NCI-H510A treated with DMSO at 0.1 percent for 48 hours (cell line): ENCODE results near the gene NUDT5.
"Not testable (repeated sequence)": the region's sequence is repeated elsewhere in the genome, so short reads cannot be mapped to it uniquely, and the experiment has no call there.

ENCODE experiments used
- DNase-seq: peaks from one replicate; lab custom pipeline; 2025; lab: John Stamatoyannopoulos, UW

NUDT5 gene

GRCh38 chr10:12202226-12202625 lies 6.5 kb upstream of the NUDT5 start:
- DNase-seq: no peak

- no peak for DNase-seq
These were observed 5.9 kb upstream of the NUDT5 start for GRCh38 chr10:12201543-12201942.

- no peak for DNase-seq
These were observed 5.2 kb upstream of the NUDT5 start for GRCh38 chr10:12200850-12201249.

GRCh38 chr10:12198156-12198555 lies 2.5 kb upstream of the NUDT5 start:
- no peak for DNase-seq

GRCh38 chr10:12196531-12197211 lies 980 bp upstream of the NUDT5 start:
- no peak for DNase-seq

GRCh38 chr10:12195281-12195602 lies 449 bp downstream of the NUDT5 start:
- no peak for DNase-seq

- no peak for DNase-seq
These were observed 879 bp downstream of the NUDT5 start for GRCh38 chr10:12194752-12195271.

GRCh38 chr10:12193193-12193592 lies 2.5 kb downstream of the NUDT5 start:
- DNase-seq: no peak

GRCh38 chr10:12191715-12192114 lies 4.0 kb downstream of the NUDT5 start:
- no peak for DNase-seq

- DNase-seq: no peak
These were observed 6.3 kb downstream of the NUDT5 start for GRCh38 chr10:12189426-12189825.

- no peak for DNase-seq
These were observed 7.0 kb downstream of the NUDT5 start for GRCh38 chr10:12188656-12189055.

- no peak for DNase-seq
These were observed 8.3 kb downstream of the NUDT5 start for GRCh38 chr10:12187321-12187905.

GRCh38 chr10:12186323-12186722 lies 9.4 kb downstream of the NUDT5 start:
- DNase-seq: no peak

GRCh38 chr10:12184165-12184564 lies 11.5 kb downstream of the NUDT5 start:
- no peak for DNase-seq

GRCh38 chr10:12181065-12181775 lies 14.5 kb downstream of the NUDT5 start:
- no peak for DNase-seq

GRCh38 chr10:12180221-12180974 lies 15.3 kb downstream of the NUDT5 start:
- DNase-seq: no peak

- no peak for DNase-seq
These were observed 16.0 kb downstream of the NUDT5 start for GRCh38 chr10:12179606-12180170.

- DNase-seq: no peak
These were observed 18.0 kb downstream of the NUDT5 start for GRCh38 chr10:12177642-12178041.

- DNase-seq: not testable (repeated sequence)
These were observed 24.2 kb downstream of the NUDT5 start for GRCh38 chr10:12171512-12171911.

GRCh38 chr10:12165999-12166775 lies 29.5 kb downstream of the NUDT5 start:
- DNase-seq: no peak

GRCh38 chr10:12165036-12165435 lies 30.7 kb downstream of the NUDT5 start:
- no peak for DNase-seq
